Stomach (tissue), 19 donors: Measurements from ENCODE around the gene HSPA5. TPM values are rescaled to one million over a fixed set of nuclear protein-coding genes. Genes with fewer than 3 reads are reported as not detected.
"Not testable (repeated sequence)": the region's sequence is repeated elsewhere in the genome, so short reads cannot be mapped to it uniquely, and the experiment has no call there.

Experiments
- DNase-seq, 2 donors: peaks; one replicate each; pipeline versions ENCODE4 v3.0.0 to v3.0.0-alpha.2; 2013 to 2019
- H3K27ac ChIP-seq, 5 donors: fragments of 200-600 bp in 4 of 5; sonication (generic) in 4 of 5; one replicate each; pipeline ENCODE4 v1.5.1; 2013 to 2019; ENCODE audit warnings: mild to moderate bottlenecking in 1 of 5, moderate library complexity in 1 of 5
- H3K27me3 ChIP-seq, 3 donors: fragments of 200-600 bp; sonication (generic); one replicate each; pipeline ENCODE4 v1.5.1; 2017 to 2019; ENCODE audit warnings: mixed run types in 1 of 3
- H3K36me3 ChIP-seq, 4 donors: fragments of 200-600 bp; sonication (generic); 1 replicate in 3 of 4; 2 replicates in 1 of 4; pipeline ENCODE4 v1.5.1; 2016 to 2019
- H3K4me1 ChIP-seq, 4 donors: fragments of 200-600 bp; sonication (generic); one replicate each; pipeline ENCODE4 v1.5.1; 2016 to 2019
- H3K4me3 ChIP-seq, 4 donors: fragments of 200-600 bp; sonication (generic) in 3 of 4; one replicate each; pipeline ENCODE4 v1.5.1; 2016 to 2019; ENCODE audit warnings: mild to moderate bottlenecking in 1 of 4
- H3K9me3 ChIP-seq, 4 donors: fragments of 200-600 bp; sonication (generic); one replicate each; pipeline ENCODE4 v1.5.1; 2016 to 2019
- EP300 ChIP-seq: sonication (generic); formaldehyde crosslinking; IDR thresholded peaks from one replicate; pipeline ENCODE4 v1.6.1; 2017; ENCODE audit warnings: antibody characterized with exemption
- POLR2A ChIP-seq, 4 donors: fragments of 450-650 bp; IDR thresholded peaks; one replicate each; pipeline ENCODE4 v1.6.1; 2016; ENCODE audit warnings: antibody characterized with exemption in 4 of 4, control low read depth in 2 of 4, mild to moderate bottlenecking in 1 of 4, moderate library complexity in 1 of 4
- POLR2AphosphoS5 ChIP-seq, 3 donors: sonication (generic); formaldehyde crosslinking; IDR thresholded peaks; one replicate each; pipeline ENCODE4 v1.6.1; 2016; ENCODE audit warnings: antibody characterized with exemption in 3 of 3
- WGBS, 5 donors: extraction: QIAGEN DNeasy Blood & Tissue Kit in 3 of 5; methylation state at CpG; one replicate each; pipeline versions ENCODE4 v1.1.5 to v1.1.7; 2013 to 2018; 5-methylcytosine and 5-hydroxymethylcytosine counted together
- intact Hi-C: fragments of 100-400 bp; cut with DNase I; formaldehyde crosslinking; loops from one replicate; pipeline ENCODE4 v1.15.1; 2023; ENCODE audit warnings: low total_unique reads
- long read RNA-seq, 10 donors: transcript quantifications; one replicate each; lab custom pipeline, GENCODE V29; 2026
- polyA plus RNA-seq, 3 donors: library from polyadenylated mRNA; stranded (reverse); fragments of 200-250 nt; gene quantifications; one replicate each; pipeline ENCODE4 v1.2.3, GENCODE V29; 2013
- total RNA-seq, 5 donors: library from RNA; depleted of rRNA; stranded (reverse); fragments of >200 nt; gene quantifications; one replicate each; pipeline versions ENCODE4 v1.1.0 to v1.2.3, GENCODE V29; 2014 to 2016
- TF ChIP-seq, protein P1 (sequence below), 7 experiments: fragments of 450-650 bp in 4 of 7; fragments of 200-600 bp in 3 of 7; sonication (generic) in 3 of 7; IDR thresholded peaks; one replicate each; pipeline ENCODE4 v1.5.1; 2016 to 2019; ENCODE audit warnings: antibody characterized with exemption in 7 of 7, control low read depth in 2 of 7, mild to moderate bottlenecking in 1 of 7
- donor health status: healthy with polysubstance abuse.
- donor health status: Bipolar disorder and iron deficiency.
- donor health status: healthy.

Gene HSPA5
- 100 to 1,000 TPM in 3 of 5 donors, 10 to 100 TPM in 2; 40.8 to 142 (median 137) TPM for total RNA-seq
- 10 to 100 TPM; 21.5 to 99.3 (median 61.0) TPM for polyA plus RNA-seq
- long read RNA-seq, donor 1, transcript HSPA5-201 (8 exons, 3,908 nt), result major isoform, 46 of 73 reads
- long read RNA-seq, donor 1, partial matches to known transcripts, result 27 of 73 reads
- long read RNA-seq, donor 1, other reads (novel, unspliced or antisense), result 0 of 73 reads
- long read RNA-seq, donor 2, transcript HSPA5-201 (8 exons, 3,908 nt), result major isoform, 157 of 388 reads
- long read RNA-seq, donor 2, partial matches to known transcripts, result 231 of 388 reads
- long read RNA-seq, donor 2, other reads (novel, unspliced or antisense), result 0 of 388 reads
- long read RNA-seq, donor 3, transcript HSPA5-201 (8 exons, 3,908 nt), result major isoform, 51 of 117 reads
- long read RNA-seq, donor 3, partial matches to known transcripts, result 66 of 117 reads
- long read RNA-seq, donor 3, other reads (novel, unspliced or antisense), result 0 of 117 reads
- long read RNA-seq, donor 4, transcript HSPA5-201 (8 exons, 3,908 nt), result major isoform, 7 of 7 reads
- long read RNA-seq, donor 4, partial matches to known transcripts, result 0 of 7 reads
- long read RNA-seq, donor 4, other reads (novel, unspliced or antisense), result 0 of 7 reads
- long read RNA-seq, donor 5, transcript HSPA5-201 (8 exons, 3,908 nt), result major isoform, 112 of 175 reads
- long read RNA-seq, donor 5, partial matches to known transcripts, result 63 of 175 reads
- long read RNA-seq, donor 5, other reads (novel, unspliced or antisense), result 0 of 175 reads
- long read RNA-seq, donor 6, transcript HSPA5-201 (8 exons, 3,908 nt), result major isoform, 186 of 319 reads
- long read RNA-seq, donor 6, partial matches to known transcripts, result 133 of 319 reads
- long read RNA-seq, donor 6, other reads (novel, unspliced or antisense), result 0 of 319 reads
- long read RNA-seq, donor 7, transcript HSPA5-201 (8 exons, 3,908 nt), result major isoform, 94 of 186 reads
- long read RNA-seq, donor 7, partial matches to known transcripts, result 92 of 186 reads
- long read RNA-seq, donor 7, other reads (novel, unspliced or antisense), result 0 of 186 reads
- long read RNA-seq, donor 8, transcript HSPA5-201 (8 exons, 3,908 nt), result major isoform, 99 of 204 reads
- long read RNA-seq, donor 8, partial matches to known transcripts, result 105 of 204 reads
- long read RNA-seq, donor 8, other reads (novel, unspliced or antisense), result 0 of 204 reads
- long read RNA-seq, donor 9, transcript HSPA5-201 (8 exons, 3,908 nt), result major isoform, 74 of 195 reads
- long read RNA-seq, donor 9, partial matches to known transcripts, result 121 of 195 reads
- long read RNA-seq, donor 9, other reads (novel, unspliced or antisense), result 0 of 195 reads
- long read RNA-seq, donor 10, transcript HSPA5-201 (8 exons, 3,908 nt), result major isoform, 30 of 58 reads
- long read RNA-seq, donor 10, partial matches to known transcripts, result 28 of 58 reads
- long read RNA-seq, donor 10, other reads (novel, unspliced or antisense), result 0 of 58 reads

DNA sequence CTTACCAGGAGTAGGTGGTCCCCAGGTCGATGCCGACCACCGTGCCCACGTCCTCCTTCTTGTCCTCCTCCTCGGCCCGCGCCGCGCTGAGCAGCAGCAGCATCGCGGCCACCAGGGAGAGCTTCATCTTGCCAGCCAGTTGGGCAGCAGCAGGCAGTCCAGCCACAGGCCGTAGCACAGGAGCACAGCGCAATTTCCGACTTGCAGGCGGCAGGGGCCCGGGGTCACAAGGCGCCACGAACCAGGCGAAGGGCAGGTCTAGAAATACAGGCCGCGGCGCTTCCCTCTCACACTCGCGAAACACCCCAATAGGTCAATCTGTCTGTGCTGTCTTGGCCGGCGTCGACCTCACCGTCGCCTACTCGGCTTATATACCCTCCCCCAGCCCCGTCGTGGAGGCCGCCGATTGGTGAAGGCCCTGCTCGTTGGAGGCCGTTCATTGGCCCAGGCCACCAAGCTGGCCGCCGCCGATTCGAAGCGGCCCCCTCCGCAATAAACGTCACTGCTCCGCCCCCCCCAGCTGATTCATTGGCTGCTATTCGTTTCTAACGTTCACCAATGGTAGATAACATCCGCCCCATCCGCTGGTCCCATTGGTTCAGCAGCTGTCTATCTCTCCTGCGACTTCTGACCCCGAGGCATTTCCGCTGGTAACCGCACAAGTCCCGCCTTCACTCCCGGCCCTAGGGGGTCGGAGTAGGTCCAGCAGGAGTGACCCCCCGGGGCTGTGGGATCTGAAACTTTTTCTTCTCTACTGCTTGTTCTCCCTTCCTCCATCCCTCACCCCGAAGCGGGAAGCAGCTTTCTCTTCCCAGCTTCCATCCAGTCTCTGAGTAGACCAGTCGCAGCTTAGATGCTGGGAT lies at the start of gene HSPA5:
Gene HSPA5, minus strand, starts transcription at position 344 of the 863 bp plus-strand sequence. Its CDS starts 217 bp downstream, at position 127.
- 0 to 1% (median 0%) methylated on average over 16 to 59 of the region's 59 CpGs for WGBS, 5 donors
- H3K36me3 ChIP-seq, result peaks cover 26 to 40% (median 36%) of the 10 kb centered on the region in 4 donors
- peak within 1 kb of the TSS; percentile 94 to 98 (median 97) for H3K27ac ChIP-seq
- H3K27me3 ChIP-seq, result no peaks in the 10 kb centered on the region
- peak within 1 kb of the TSS; percentile 73 to 93 (median 80) for H3K4me3 ChIP-seq
- peaks cover 31 to 59% (median 46%) of the 10 kb centered on the region in 4 donors for H3K4me1 ChIP-seq
- DNase-seq, result peak; percentile 100
- H3K9me3 ChIP-seq, result no peaks in the 10 kb centered on the region
- intact Hi-C loops, result no loop called here
- TF ChIP-seq POLR2A (IDR thresholded peaks at IDR 0.05) (peak in 2 of 4 donors; percentile 90 to 99), EP300 (no peak), POLR2AphosphoS5 (IDR thresholded peaks at IDR 0.05) (peak; percentile 98 to 100 (median 100))
- TF ChIP-seq, protein P1, sequence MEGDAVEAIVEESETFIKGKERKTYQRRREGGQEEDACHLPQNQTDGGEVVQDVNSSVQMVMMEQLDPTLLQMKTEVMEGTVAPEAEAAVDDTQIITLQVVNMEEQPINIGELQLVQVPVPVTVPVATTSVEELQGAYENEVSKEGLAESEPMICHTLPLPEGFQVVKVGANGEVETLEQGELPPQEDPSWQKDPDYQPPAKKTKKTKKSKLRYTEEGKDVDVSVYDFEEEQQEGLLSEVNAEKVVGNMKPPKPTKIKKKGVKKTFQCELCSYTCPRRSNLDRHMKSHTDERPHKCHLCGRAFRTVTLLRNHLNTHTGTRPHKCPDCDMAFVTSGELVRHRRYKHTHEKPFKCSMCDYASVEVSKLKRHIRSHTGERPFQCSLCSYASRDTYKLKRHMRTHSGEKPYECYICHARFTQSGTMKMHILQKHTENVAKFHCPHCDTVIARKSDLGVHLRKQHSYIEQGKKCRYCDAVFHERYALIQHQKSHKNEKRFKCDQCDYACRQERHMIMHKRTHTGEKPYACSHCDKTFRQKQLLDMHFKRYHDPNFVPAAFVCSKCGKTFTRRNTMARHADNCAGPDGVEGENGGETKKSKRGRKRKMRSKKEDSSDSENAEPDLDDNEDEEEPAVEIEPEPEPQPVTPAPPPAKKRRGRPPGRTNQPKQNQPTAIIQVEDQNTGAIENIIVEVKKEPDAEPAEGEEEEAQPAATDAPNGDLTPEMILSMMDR (IDR thresholded peaks at IDR 0.05), result peak in 2 of 7 experiments; percentile 14 to 22

DNA sequence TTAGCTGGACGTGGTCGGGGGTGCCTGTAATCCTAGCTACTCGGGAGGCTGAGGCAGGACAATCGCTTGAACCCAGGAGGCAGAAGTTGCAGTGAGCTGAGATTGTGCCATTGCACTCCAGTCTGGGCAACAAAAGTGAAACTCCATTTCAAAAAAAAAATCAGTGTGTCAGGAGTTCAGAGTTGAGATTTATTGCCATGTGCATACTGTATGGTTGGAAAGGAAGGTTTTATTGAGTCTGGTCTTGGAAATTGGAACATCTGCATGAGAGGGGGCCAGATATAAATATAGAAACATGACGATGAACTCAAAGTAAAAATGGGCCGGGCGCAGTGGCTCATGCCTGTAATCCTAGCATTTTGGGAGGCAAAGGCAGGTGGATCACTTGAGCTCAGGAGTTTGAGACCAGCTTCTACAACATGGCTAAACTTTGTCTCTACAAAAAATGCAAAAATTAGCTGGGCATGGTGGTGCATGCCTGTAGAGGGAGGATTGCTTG lies 45.8 kb upstream of the HSPA5 start:
- H3K27me3 ChIP-seq, DNase-seq, H3K4me3 ChIP-seq, intact Hi-C loops, H3K9me3 ChIP-seq, H3K27ac ChIP-seq: not testable (repeated sequence)
- Histone ChIP-seq H3K36me3 (peaks cover 0 to 18% (median 3%) of the 10 kb centered on the region in 4 donors), H3K4me1 (peaks cover 0 to 49% (median 29%) of the 10 kb centered on the region in 4 donors)
- WGBS, 5 donors, result 89 to 95% (median 91%) methylated on average over 7 of the region's 7 CpGs

DNA sequence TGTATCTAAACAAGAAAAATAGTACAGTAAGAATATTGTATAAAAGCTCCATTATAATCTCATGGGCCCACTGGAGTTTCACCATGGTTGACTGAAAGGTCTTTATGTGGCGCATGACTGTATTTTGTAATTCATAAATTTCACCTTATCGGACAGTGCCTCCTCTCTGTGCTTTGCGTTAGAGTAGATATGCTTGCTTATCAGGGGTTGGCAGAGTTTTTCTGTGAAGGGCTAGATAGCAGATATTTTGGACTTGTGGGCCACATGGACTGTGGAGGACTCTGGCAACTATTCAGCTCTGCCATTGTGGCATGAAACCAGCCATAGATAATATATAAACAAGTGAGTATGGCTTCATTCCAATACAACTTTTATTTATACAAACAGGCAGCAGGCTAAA lies 43.7 kb upstream of the HSPA5 start:
- peaks cover 0 to 44% (median 26%) of the 10 kb centered on the region in 4 donors for H3K4me1 ChIP-seq
- TF ChIP-seq POLR2A (IDR thresholded peaks at IDR 0.05) (no peak), EP300 (no peak), POLR2AphosphoS5 (IDR thresholded peaks at IDR 0.05) (peak in 2 of 3 donors; percentile 18 to 27)
- TF ChIP-seq, protein P1 (IDR thresholded peaks at IDR 0.05), result no peak
- no peaks in the 10 kb centered on the region for H3K27me3 ChIP-seq
- no peak overlapping the region for H3K4me3 ChIP-seq
- DNase-seq, result peak in 1 of 2 donors; percentile 31
- 26 to 64% (median 60%) methylated on average over 3 of the region's 3 CpGs for WGBS, 5 donors
- intact Hi-C loops, result no loop called here
- no peaks in the 10 kb centered on the region for H3K9me3 ChIP-seq
- H3K27ac ChIP-seq, result no peak overlapping the region
- peaks cover 0 to 18% (median 7%) of the 10 kb centered on the region in 4 donors for H3K36me3 ChIP-seq
